HG02588 (cell line): ENCODE measurements around the gene GPR3.

Experiments
- ATAC-seq: cut with Tn5 transposase; IDR thresholded peaks from one replicate; pipeline ENCODE4 v1.9.1; 2021; ENCODE audit warnings: mild to moderate bottlenecking, moderate library complexity; ENCODE audit not compliant: unreplicated experiment

Gene GPR3, protein sequence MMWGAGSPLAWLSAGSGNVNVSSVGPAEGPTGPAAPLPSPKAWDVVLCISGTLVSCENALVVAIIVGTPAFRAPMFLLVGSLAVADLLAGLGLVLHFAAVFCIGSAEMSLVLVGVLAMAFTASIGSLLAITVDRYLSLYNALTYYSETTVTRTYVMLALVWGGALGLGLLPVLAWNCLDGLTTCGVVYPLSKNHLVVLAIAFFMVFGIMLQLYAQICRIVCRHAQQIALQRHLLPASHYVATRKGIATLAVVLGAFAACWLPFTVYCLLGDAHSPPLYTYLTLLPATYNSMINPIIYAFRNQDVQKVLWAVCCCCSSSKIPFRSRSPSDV

DNA sequence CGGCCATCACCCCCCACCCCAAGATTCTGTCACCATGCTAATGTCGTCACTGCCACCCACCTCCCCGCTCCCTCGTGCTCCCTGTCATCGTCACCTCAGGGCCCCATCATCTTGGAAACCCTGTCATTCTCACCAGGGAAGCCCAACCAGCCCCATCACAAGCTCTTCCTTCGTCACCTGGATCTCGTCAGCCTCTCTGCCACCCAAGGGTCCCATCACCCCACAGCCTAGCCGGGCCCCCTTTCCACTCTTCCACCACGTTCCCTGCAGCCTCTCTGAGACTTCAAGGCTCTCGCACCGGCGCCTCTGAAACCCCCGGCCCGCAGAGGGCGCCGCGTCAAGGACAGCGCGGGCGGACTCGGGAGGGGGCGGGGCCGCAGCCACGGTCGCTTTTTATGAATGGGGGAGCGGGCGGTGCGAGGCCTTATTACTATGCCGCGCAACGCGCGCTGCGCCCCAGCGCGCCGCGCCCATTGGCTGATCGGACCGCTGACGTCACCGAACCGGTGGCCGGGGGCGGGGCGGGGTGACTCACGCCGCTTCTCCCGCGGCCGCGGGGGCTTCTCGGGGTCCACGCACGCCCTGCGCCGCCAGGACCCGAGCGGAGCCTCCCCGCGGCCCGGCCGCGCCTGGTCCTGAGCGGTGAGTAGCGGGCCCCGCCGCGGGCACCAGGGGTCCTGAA, at the start of gene GPR3:
Gene GPR3 (plus strand): TSS at position 527 of the 682 bp plus-strand sequence. CDS start 1,177 bp downstream, outside the sequence.
- ATAC-seq = peak; percentile 77

DNA sequence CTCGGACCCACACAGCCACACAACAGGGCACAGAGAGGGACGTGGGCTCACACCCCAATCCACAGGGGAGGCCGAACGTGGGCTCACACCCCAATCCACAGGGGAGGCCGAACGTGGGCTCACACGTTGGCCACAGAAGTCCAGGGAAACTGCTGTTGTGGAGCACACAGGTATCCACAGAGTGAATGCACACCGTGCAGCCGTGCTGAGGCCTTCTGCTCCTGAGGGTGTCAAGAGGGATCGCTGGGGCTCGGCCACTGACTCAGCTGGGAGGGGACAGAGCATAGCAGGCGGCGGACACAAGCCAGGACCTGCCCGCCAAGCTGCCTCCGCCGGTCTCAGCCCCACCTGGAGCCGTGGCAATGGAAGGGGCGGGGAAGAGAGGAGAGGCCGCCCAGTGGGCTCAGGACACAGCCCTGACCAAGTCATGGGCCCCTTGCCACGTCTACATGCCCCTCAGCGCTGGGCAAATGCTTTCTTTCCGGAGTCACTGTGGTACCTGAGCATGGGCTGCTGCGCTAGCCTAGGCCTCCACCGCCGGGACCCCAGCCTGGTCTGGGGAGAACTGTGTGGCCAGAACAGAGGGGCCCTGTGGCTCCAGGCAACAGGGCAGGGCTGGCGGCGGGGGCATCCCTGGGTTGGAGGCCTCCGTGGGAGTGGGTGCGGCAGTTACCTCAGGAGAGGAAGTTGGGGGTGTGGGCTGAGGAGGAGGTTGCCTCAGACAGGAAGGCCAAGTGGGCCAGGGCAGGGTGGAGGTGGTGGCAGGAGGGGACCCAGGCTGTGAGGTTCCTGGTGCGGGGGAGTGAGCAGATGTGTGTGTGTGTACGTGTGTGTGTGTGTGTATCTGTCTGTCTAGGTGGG, 49.4 kb upstream of the GPR3 start:
- no peak for ATAC-seq

- no peak for ATAC-seq
Observed at GRCh38 chr1:27343639-27344025, 48.8 kb upstream of the GPR3 start.

DNA sequence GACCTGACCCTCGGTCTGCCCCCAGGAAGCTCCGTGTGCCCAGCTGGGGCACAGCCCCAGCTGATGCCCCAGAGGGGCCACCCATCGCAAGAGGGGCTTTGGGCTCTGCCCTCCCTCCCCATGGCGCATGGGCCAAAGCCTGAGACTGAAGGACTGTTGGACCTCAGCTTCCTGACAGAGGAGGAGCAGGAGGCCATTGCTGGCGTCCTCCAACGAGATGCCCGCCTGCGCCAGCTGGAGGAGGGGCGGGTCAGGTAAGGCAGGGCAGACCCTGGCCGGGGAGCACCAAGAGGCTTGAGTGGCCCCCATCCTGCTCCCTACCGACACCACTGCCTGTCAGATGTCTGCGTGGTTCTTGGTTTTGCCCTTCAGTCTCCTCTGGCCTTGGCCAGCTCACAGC, 47.1 kb upstream of the GPR3 start:
- ATAC-seq = no peak

- ATAC-seq = no peak
Observed at GRCh38 chr1:27346357-27346756, 46.1 kb upstream of the GPR3 start.

DNA sequence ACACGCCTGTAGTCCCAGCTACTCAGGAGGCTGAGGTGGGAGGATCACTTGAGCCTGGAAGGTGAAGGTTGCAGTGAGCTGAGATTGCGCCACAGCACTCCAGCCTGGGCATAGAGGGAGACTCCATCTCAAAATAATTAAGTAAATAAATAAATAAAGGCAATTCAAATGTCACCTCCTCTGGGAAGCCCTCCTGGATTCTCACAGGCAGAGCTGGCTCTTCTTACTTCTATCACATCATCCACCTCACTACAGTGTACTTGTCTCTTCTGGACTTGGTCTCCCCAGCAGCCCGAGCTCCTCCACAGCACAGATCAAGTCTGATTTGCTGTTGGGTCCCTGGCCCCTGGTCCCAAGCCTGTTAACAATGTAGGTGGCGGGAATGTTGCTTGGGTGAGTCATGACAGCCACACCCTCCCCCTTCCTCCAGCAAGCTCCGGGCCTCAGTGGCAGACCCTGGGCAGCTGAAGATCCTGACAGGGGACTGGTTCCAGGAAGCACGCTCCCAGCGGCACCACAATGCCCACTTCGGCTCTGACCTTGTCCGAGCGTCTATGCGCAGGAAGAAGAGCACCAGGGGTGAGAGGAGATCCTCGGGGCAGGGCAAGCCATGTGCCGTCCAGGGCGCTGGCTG, 45.3 kb upstream of the GPR3 start:
- ATAC-seq = no peak

- ATAC-seq = no peak
Observed at GRCh38 chr1:27348861-27349783, 43.3 kb upstream of the GPR3 start.

DNA sequence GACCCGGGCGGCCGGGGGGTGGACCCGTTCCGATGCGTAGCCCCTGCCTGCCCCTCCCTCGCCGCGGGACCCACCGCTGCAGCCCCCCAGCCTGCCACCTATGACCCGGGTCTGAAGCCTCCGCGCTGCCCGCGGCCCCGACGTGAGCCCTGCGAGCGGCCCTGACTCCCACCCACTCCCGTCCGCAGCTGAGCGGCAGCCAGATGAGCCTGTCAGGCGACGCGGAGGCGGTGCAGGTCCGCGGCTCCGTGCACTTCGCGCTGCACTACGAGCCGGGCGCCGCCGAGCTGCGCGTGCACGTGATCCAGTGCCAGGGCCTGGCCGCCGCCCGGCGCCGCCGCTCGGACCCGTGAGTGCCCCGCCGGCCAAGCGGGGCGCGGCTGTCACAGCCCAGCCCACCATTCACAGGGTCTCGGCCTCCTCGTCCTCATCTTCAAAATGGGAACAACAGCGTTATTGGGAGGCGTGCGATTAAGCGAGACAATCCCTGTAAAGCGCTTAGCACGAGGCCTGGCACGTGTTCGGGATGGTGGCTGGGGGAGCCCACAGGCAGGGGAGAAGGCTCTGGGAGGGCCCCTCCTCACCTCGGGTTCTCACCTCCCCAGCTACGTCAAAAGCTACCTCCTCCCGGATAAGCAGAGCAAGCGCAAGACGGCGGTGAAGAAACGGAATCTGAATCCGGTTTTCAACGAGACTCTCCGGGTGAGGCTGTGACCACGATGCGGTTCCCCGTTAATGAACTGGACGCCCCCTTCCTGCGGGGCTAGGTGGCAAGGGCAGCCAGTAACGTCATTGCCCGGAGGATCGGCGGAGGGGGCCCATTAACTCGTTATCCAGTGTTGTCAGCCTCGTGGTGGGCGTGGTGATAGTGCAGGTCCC, 42.4 kb upstream of the GPR3 start:
- ATAC-seq = no peak

DNA sequence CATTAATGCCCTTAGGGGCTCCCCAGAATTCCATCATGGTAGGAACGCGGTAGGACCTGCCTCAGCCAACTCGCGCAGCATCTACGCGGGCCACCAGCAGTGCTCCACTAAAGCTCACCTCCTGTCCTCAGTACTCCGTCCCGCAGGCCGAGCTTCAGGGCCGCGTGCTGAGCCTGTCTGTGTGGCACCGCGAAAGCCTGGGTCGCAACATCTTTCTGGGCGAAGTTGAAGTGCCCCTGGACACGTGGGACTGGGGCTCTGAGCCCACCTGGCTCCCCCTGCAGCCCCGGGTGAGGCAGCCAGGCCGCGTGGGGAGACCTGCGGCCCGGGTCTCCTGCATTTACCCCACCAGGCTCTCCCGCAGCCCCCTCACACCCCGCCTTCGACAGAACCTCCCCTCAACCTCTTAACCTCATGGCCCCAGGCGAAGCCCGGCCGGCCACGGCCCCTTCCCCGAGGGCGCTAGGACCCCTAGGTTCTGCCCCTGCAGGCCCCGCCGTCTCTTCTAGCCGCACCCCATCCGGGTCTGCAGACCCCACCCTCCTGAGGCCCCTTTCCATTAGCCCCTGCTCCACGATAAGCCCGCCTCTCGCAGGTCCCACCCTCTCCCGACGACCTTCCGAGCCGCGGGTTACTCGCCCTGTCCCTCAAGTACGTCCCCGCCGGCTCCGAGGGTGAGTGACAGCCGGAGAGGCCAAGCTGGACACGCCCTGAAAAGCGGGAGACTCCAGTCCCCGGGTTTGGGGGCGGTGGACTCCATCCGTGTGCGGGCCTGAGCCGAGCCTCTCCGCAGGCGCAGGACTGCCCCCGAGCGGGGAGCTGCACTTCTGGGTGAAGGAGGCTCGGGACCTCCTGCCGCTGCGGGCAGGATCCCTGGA, 41.5 kb upstream of the GPR3 start:
- no peak for ATAC-seq

GRCh38 chr1:27351541-27352107, 40.8 kb upstream of the GPR3 start:
- no peak for ATAC-seq

GRCh38 chr1:27353166-27353565, 39.3 kb upstream of the GPR3 start:
- ATAC-seq = no peak

DNA sequence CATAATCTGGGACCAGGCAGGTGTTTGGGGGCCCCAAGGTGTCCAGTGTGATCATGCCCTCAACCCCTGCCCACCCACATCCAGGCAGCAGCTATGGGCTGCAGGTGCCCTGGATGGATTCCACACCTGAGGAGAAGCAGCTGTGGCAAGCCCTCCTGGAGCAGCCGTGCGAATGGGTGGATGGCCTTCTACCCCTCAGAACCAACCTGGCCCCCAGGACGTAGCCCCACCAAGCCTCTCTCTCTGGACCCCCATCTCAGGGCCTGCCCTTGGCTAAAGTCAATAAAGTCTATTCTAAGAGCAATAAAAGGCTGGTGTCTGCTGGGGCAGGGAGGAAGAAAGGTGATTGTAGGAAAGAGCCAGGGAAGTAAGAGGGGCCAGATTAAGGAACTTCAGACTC, 38.8 kb upstream of the GPR3 start:
- ATAC-seq = no peak

DNA sequence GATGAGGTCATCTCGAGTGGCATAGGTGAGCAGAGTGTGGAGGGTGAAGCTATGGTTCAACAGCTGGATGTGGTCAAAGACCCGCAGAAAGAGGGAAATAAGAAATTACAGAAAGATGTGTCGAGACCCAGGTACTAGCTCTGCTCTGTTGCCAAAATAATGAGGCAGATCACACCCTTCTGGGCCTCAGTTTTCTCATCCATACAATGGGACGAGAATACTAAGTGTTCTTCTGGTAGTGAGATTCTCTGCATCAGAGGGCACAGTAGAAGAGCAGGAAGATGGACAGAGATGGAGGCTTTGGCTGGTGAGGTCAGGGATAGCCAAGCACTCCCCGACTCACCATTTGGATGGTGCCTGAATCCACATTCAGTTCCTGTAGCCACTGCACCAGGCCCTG, 36.7 kb upstream of the GPR3 start:
- no peak for ATAC-seq

DNA sequence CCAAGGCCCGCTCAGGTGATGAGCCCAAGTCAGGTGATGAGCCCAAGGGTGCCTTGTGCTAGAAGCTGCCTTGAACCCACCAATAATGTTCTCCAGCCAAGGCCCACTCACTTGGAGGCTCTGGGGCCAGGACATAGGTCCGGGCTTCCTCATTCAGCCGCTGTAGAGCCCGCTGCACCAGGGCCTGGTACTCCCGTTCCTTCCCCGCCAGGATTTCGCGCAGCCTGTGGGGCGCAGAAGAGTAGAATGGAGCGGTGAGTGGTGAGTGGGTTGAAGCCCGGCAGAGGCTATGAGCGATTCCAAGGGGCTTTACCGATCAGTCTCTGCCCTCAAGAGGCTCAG, 36.2 kb upstream of the GPR3 start:
- ATAC-seq = no peak

DNA sequence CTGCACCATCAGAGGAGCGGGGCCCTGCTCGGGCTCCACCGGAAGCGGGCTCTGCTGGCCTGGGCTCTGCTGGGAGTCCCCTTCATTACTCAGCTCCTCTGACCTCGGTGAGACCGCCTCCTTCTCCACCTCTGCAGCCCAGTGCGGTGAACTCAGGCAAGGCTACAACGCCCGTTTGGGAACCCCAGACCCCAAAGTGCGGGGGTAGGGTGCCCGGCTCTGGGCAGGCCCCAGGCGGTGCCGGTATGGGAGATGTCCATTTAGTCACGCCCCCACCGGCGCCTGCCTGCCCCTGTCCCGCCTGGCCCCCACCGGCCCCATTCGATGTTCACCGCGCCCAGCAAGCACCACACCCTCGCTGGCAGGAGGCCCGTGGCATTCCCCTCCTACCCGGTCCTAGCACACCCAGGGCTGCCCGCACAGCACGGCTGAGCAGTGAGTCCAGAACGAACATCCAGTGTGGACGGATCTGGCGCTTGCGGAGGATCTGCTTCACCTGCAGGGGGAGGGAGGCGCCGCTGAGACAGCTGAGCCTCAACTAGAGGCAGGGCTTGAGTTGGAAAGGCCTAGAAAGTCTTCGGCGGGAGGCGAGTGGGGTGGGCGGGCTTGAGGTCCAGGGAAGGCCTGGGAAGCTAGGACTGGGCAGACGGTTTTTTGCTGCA, 35.7 kb upstream of the GPR3 start:
- no peak for ATAC-seq

GRCh38 chr1:27357281-27358037, 35.0 kb upstream of the GPR3 start:
- no peak for ATAC-seq
